ENCODE results near the gene CNTNAP2.

CNTNAP2 gene

GRCh38 chr7:148187471-148187870, 2070.9 kb downstream of the CNTNAP2 start:
- DNase-seq (ENCODE audit: low read depth in 2 of 2) = no peak

GRCh38 chr7:148191391-148192065, 2074.9 kb downstream of the CNTNAP2 start:
- DNase-seq (ENCODE audit: low read depth in 2 of 2) = no peak

- DNase-seq (ENCODE audit: low read depth in 2 of 2) = no peak
Observed at GRCh38 chr7:148192491-148192890, 2075.9 kb downstream of the CNTNAP2 start.

GRCh38 chr7:148201992-148202391, 2085.4 kb downstream of the CNTNAP2 start:
- DNase-seq (ENCODE audit: low read depth in 2 of 2) = no peak

- no peak for DNase-seq (ENCODE audit: low read depth in 2 of 2)
Observed at GRCh38 chr7:148204639-148205304, 2088.2 kb downstream of the CNTNAP2 start.

- DNase-seq (ENCODE audit: low read depth in 2 of 2) = no peak
Observed at GRCh38 chr7:148209643-148210190, 2093.1 kb downstream of the CNTNAP2 start.

GRCh38 chr7:148210804-148211325, 2094.3 kb downstream of the CNTNAP2 start:
- DNase-seq (ENCODE audit: low read depth in 2 of 2) = no peak

GRCh38 chr7:148211740-148212151, 2095.1 kb downstream of the CNTNAP2 start:
- no peak for DNase-seq (ENCODE audit: low read depth in 2 of 2)

GRCh38 chr7:148212731-148213130, 2096.1 kb downstream of the CNTNAP2 start:
- DNase-seq (ENCODE audit: low read depth in 2 of 2) = no peak

- no peak for DNase-seq (ENCODE audit: low read depth in 2 of 2)
Observed at GRCh38 chr7:148214101-148214500, 2097.5 kb downstream of the CNTNAP2 start.

- no peak for DNase-seq (ENCODE audit: low read depth in 2 of 2)
Observed at GRCh38 chr7:148218603-148219002, 2102.0 kb downstream of the CNTNAP2 start.

- DNase-seq (ENCODE audit: low read depth in 2 of 2) = no peak
Observed at GRCh38 chr7:148222721-148223120, 2106.1 kb downstream of the CNTNAP2 start.

GRCh38 chr7:148223160-148223559, 2106.6 kb downstream of the CNTNAP2 start:
- no peak for DNase-seq (ENCODE audit: low read depth in 2 of 2)

- no peak for DNase-seq (ENCODE audit: low read depth in 2 of 2)
Observed at GRCh38 chr7:148223738-148224137, 2107.1 kb downstream of the CNTNAP2 start.

- DNase-seq (ENCODE audit: low read depth in 2 of 2) = no peak
Observed at GRCh38 chr7:148230296-148230695, 2113.7 kb downstream of the CNTNAP2 start.

- no peak for DNase-seq (ENCODE audit: low read depth in 2 of 2)
Observed at GRCh38 chr7:148230883-148231282, 2114.3 kb downstream of the CNTNAP2 start.

- no peak for DNase-seq (ENCODE audit: low read depth in 2 of 2)
Observed at GRCh38 chr7:148232784-148233183, 2116.2 kb downstream of the CNTNAP2 start.

GRCh38 chr7:148234715-148235114, 2118.1 kb downstream of the CNTNAP2 start:
- DNase-seq (ENCODE audit: low read depth in 2 of 2) = no peak

GRCh38 chr7:148238761-148239325, 2122.2 kb downstream of the CNTNAP2 start:
- DNase-seq (ENCODE audit: low read depth in 2 of 2) = no peak

- DNase-seq (ENCODE audit: low read depth in 2 of 2) = no peak
Observed at GRCh38 chr7:148241700-148242293, 2125.2 kb downstream of the CNTNAP2 start.

GRCh38 chr7:148242294-148242821, 2125.8 kb downstream of the CNTNAP2 start:
- DNase-seq (ENCODE audit: low read depth in 2 of 2) = no peak

- no peak for DNase-seq (ENCODE audit: low read depth in 2 of 2)
Observed at GRCh38 chr7:148245381-148245780, 2128.8 kb downstream of the CNTNAP2 start.

All from activated CD4-positive, alpha-beta T cell treated with anti-CD3 and anti-CD28 coated beads for 24 hours (primary cell).